Gastroesophageal sphincter (tissue), 3 donors: Measurements from ENCODE around the gene RBM18.

ENCODE experiments used
- CTCF ChIP-seq, 4 experiments: fragments of 200-600 bp in 2 of 4; fragments of 450-650 bp in 2 of 4; sonication (generic) in 1 of 4; IDR thresholded peaks; one replicate each; pipeline ENCODE4 v1.5.1; 2017 to 2019; ENCODE audit warnings: antibody characterized with exemption in 4 of 4, mild to moderate bottlenecking in 2 of 4, moderate library complexity in 2 of 4
- POLR2A ChIP-seq, 2 donors: fragments of 450-650 bp; IDR thresholded peaks; one replicate each; pipeline ENCODE4 v1.6.1; 2017; ENCODE audit warnings: antibody characterized with exemption in 2 of 2, mild to moderate bottlenecking in 2 of 2, moderate library complexity in 1 of 2
- POLR2AphosphoS5 ChIP-seq: sonication (generic); formaldehyde crosslinking; IDR thresholded peaks from one replicate; pipeline ENCODE4 v1.6.1; 2017; ENCODE audit warnings: antibody characterized with exemption

- TF ChIP-seq CTCF (IDR thresholded peaks at IDR 0.05) = no peak
- no peak for TF ChIP-seq POLR2A (IDR thresholded peaks at IDR 0.05)
- TF ChIP-seq POLR2AphosphoS5 = no peak
Observed at GRCh38 chr9:122234022-122234748, 30.5 kb downstream of the RBM18 start.
